Tibial artery (tissue), 4 donors: ENCODE data around the gene RHAG.

Source experiments
- DNase-seq, 2 donors: peaks; one replicate each; pipeline ENCODE4 v3.0.0-alpha.2; 2019
- H3K27ac ChIP-seq, 2 donors: fragments of 200-600 bp; sonication (generic) in 1 of 2; 1 replicate in 1 of 2; 2 replicates in 1 of 2; pipeline ENCODE4 v1.5.1; 2018 to 2019; ENCODE audit warnings: mild to moderate bottlenecking in 1 of 2
- H3K27me3 ChIP-seq, 2 donors: fragments of 200-600 bp; sonication (generic) in 1 of 2; one replicate each; pipeline versions ENCODE4 v1.5.1 to v1.6.0; 2016 to 2019
- H3K36me3 ChIP-seq, 3 donors: fragments of 200-600 bp; sonication (generic) in 2 of 3; one replicate each; pipeline ENCODE4 v1.5.1; 2016 to 2019; ENCODE audit warnings: mild to moderate bottlenecking in 2 of 3
- H3K4me1 ChIP-seq, 4 donors: fragments of 200-600 bp; sonication (generic) in 2 of 4; 1 replicate in 3 of 4; 2 replicates in 1 of 4; pipeline ENCODE4 v1.5.1; 2016 to 2019
- H3K4me3 ChIP-seq, 2 donors: fragments of 200-600 bp; sonication (generic) in 1 of 2; 1 replicate in 1 of 2; 2 replicates in 1 of 2; pipeline ENCODE4 v1.5.1; 2018 to 2019; ENCODE audit warnings: mild to moderate bottlenecking in 2 of 2
- H3K9me3 ChIP-seq, 3 donors: fragments of 200-600 bp; sonication (generic) in 1 of 3; one replicate each; pipeline ENCODE4 v1.5.1; 2016 to 2019
- intact Hi-C: fragments of 100-400 bp; cut with DNase I; formaldehyde crosslinking; loops from one replicate; pipeline ENCODE4 v1.15.0; 2023; ENCODE audit warnings: low total_unique reads
- TF ChIP-seq, protein P1 (sequence below), 2 experiments: fragments of 200-600 bp in 1 of 2; fragments of 450-650 bp in 1 of 2; IDR thresholded peaks; one replicate each; pipeline ENCODE4 v1.5.1; 2017 to 2019; ENCODE audit warnings: antibody characterized with exemption in 2 of 2, mild to moderate bottlenecking in 1 of 2, moderate library complexity in 1 of 2

The RHAG gene

GRCh38 chr6:49646130-49646824 lies 9.6 kb upstream of the RHAG start:
- Histone ChIP-seq H3K4me1 (no peaks in the 10 kb centered on the region), H3K36me3 (no peaks in the 10 kb centered on the region), H3K27ac (no peak overlapping the region), H3K27me3 (no peaks in the 10 kb centered on the region), H3K9me3 (no peaks in the 10 kb centered on the region), H3K4me3 (no peak overlapping the region)
- intact Hi-C loops: no loop called here
- TF ChIP-seq, protein P1, sequence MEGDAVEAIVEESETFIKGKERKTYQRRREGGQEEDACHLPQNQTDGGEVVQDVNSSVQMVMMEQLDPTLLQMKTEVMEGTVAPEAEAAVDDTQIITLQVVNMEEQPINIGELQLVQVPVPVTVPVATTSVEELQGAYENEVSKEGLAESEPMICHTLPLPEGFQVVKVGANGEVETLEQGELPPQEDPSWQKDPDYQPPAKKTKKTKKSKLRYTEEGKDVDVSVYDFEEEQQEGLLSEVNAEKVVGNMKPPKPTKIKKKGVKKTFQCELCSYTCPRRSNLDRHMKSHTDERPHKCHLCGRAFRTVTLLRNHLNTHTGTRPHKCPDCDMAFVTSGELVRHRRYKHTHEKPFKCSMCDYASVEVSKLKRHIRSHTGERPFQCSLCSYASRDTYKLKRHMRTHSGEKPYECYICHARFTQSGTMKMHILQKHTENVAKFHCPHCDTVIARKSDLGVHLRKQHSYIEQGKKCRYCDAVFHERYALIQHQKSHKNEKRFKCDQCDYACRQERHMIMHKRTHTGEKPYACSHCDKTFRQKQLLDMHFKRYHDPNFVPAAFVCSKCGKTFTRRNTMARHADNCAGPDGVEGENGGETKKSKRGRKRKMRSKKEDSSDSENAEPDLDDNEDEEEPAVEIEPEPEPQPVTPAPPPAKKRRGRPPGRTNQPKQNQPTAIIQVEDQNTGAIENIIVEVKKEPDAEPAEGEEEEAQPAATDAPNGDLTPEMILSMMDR (IDR thresholded peaks at IDR 0.05): no peak
- DNase-seq: no peak

- TF ChIP-seq, protein P1 (IDR thresholded peaks at IDR 0.05): no peak
- no peak for DNase-seq
- no peaks in the 10 kb centered on the region for H3K36me3 ChIP-seq
- no peak overlapping the region for H3K27ac ChIP-seq
- intact Hi-C loops: no loop called here
- no peaks in the 10 kb centered on the region for H3K27me3 ChIP-seq
- no peaks in the 10 kb centered on the region for H3K9me3 ChIP-seq
- no peaks in the 10 kb centered on the region for H3K4me1 ChIP-seq
- no peak overlapping the region for H3K4me3 ChIP-seq
Observed at GRCh38 chr6:49645139-49645538, 8.5 kb upstream of the RHAG start.

DNA sequence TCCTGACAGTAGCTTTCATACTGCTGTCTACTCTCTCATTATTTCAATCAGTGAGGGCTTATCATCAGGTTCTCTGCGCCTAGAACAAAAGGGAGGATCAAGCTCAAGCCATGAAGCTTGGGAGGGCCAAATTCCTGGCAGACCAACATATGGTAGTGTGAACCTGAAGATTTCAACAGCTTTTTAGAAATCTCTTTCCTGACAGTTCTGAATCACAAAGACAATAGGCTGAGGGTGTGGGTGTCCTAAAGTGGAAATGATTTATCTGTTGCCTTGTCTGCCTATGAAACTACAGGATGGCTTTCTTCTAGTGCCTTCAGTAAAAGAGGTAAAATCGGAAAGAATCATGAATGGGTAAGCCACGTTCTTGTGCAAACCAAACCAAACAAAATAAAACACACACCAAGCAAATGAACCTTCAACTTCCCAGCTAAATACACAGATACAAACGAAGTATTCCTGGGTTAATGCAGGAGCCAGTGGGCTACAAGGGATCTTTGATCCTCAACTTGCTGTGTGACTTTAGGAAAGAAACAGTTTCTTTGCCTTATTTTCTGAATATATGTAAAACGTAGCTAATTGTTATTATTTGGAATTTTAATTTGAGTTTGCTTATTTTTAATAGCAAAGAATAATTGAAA lies 2.7 kb upstream of the RHAG start:
- Histone ChIP-seq H3K4me1 (no peaks in the 10 kb centered on the region), H3K36me3 (no peaks in the 10 kb centered on the region), H3K4me3 (no peak overlapping the region), H3K27ac (no peak overlapping the region), H3K9me3 (no peaks in the 10 kb centered on the region), H3K27me3 (no peaks in the 10 kb centered on the region)
- TF ChIP-seq, protein P1 (IDR thresholded peaks at IDR 0.05): no peak
- DNase-seq: no peak
- intact Hi-C loops: no loop called here

DNA sequence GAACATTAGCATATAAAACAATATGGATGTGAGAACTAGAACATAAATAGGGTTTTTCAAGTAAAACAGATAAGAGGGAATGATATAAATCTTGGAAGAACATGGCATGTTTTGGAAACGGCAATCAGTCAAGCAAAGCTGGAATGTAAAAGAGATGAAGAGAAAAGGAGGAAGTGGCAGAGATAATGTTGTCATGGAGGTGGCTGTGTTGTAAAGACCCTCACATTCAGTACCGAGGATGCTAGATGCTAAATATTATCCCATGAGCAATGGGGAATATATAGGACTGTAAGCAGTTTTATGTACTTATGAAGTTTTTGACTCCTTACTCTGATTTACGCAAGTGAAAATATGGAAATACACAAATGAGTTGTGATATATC lies 702 bp upstream of the RHAG start:
- TF ChIP-seq, protein P1 (IDR thresholded peaks at IDR 0.05): no peak
- H3K27me3 ChIP-seq: no peaks in the 10 kb centered on the region
- H3K36me3 ChIP-seq: no peaks in the 10 kb centered on the region
- no peak overlapping the region for H3K4me3 ChIP-seq
- H3K4me1 ChIP-seq: no peaks in the 10 kb centered on the region
- H3K9me3 ChIP-seq: no peaks in the 10 kb centered on the region
- intact Hi-C loops: no loop called here
- no peak for DNase-seq
- no peak overlapping the region for H3K27ac ChIP-seq

- no peak for DNase-seq
- intact Hi-C loops: no loop called here
- TF ChIP-seq, protein P1 (IDR thresholded peaks at IDR 0.05): no peak
Observed at GRCh38 chr6:49635978-49636712, 494 bp downstream of the RHAG start.

More at GRCh38 chr6:49635978-49636712, 494 bp downstream of the RHAG start:
- Histone ChIP-seq H3K27ac (no peak overlapping the region), H3K9me3 (no peaks in the 10 kb centered on the region), H3K4me1 (no peaks in the 10 kb centered on the region), H3K36me3 (no peaks in the 10 kb centered on the region), H3K4me3 (no peak overlapping the region), H3K27me3 (no peaks in the 10 kb centered on the region)
